GOT3 (cell line): Measurements from ENCODE around the gene RILPL1.
"Not testable (repeated sequence)": the region's sequence is repeated elsewhere in the genome, so short reads cannot be mapped to it uniquely, and the experiment has no call there.

Source experiments
- DNase-seq: peaks from one replicate; lab custom pipeline; 2025; ENCODE audit warnings: mixed read lengths; lab: John Stamatoyannopoulos, UW

RILPL1 gene

GRCh38 chr12:123533672-123534643 is at the start of gene RILPL1:
RILPL1 (minus strand) TSS chr12:123533719; CDS start chr12:123533482, 237 bp downstream.
- peak; percentile 46 for DNase-seq

GRCh38 chr12:123580772-123581171 is 47.3 kb upstream of the RILPL1 start:
- no peak for DNase-seq

GRCh38 chr12:123578829-123579228 is 45.3 kb upstream of the RILPL1 start:
- not testable (repeated sequence) for DNase-seq

GRCh38 chr12:123578243-123578642 is 44.7 kb upstream of the RILPL1 start:
- DNase-seq, result no peak

- DNase-seq, result no peak
Observed at GRCh38 chr12:123576611-123577010, 43.1 kb upstream of the RILPL1 start.

- DNase-seq, result no peak
Observed at GRCh38 chr12:123573870-123574269, 40.4 kb upstream of the RILPL1 start.

- no peak for DNase-seq
Observed at GRCh38 chr12:123572391-123572790, 38.9 kb upstream of the RILPL1 start.

- DNase-seq, result peak; percentile 44
Observed at GRCh38 chr12:123571343-123571813, 37.9 kb upstream of the RILPL1 start.

- no peak for DNase-seq
Observed at GRCh38 chr12:123559468-123559867, 25.9 kb upstream of the RILPL1 start.

- not testable (repeated sequence) for DNase-seq
Observed at GRCh38 chr12:123558487-123558886, 25.0 kb upstream of the RILPL1 start.

GRCh38 chr12:123554843-123555242 is 21.3 kb upstream of the RILPL1 start:
- not testable (repeated sequence) for DNase-seq

- not testable (repeated sequence) for DNase-seq
Observed at GRCh38 chr12:123554136-123554535, 20.6 kb upstream of the RILPL1 start.

GRCh38 chr12:123550700-123551099 is 17.2 kb upstream of the RILPL1 start:
- no peak for DNase-seq

GRCh38 chr12:123548107-123548506 is 14.6 kb upstream of the RILPL1 start:
- no peak for DNase-seq

- DNase-seq, result no peak
Observed at GRCh38 chr12:123546281-123546680, 12.8 kb upstream of the RILPL1 start.

- no peak for DNase-seq
Observed at GRCh38 chr12:123543541-123543940, 10.0 kb upstream of the RILPL1 start.

GRCh38 chr12:123540899-123541662 is 7.6 kb upstream of the RILPL1 start:
- DNase-seq, result no peak

GRCh38 chr12:123535952-123536351 is 2.4 kb upstream of the RILPL1 start:
- DNase-seq, result not testable (repeated sequence)

- no peak for DNase-seq
Observed at GRCh38 chr12:123532808-123533649, 490 bp downstream of the RILPL1 start.

- no peak for DNase-seq
Observed at GRCh38 chr12:123532019-123532418, 1.5 kb downstream of the RILPL1 start.

GRCh38 chr12:123531091-123531490 is 2.4 kb downstream of the RILPL1 start:
- DNase-seq, result no peak

GRCh38 chr12:123530668-123531067 is 2.9 kb downstream of the RILPL1 start:
- DNase-seq, result no peak
